ENCODE results near the gene ZNF444.

Gene ZNF444

DNA sequence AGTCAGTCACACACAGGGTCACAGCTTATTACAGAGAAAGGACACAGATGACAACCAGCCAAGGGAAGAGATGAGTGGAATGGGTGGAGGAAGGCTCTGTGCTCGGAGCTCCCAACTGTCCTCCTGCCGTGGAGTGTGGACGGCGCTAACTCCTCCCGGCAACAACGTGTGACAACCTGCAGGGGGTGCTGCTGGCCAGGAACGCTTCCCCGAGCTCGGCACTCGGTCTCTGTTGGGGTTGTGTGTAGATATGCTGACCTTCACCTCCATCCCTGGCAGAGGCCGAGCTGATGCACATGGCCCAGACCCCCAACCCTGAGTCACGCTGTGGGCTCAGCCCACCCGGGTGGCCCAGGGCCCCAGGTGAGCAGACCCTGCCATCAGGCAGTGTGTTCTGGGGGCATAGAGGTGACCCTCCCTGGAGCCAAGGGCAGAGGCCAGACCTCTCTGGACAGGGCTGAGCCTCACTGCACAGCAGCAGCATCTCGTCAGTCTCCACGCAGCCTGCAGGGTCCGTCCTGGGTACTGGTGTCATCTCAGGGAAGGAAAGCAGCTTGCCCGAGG lies 14.1 kb downstream of the ZNF444 start:
- Histone ChIP-seq H3K27ac (no peak overlapping the region), H3K27me3 (no peaks in the 10 kb centered on the region), H3K4me1 (ENCODE audit: control insufficient read depth in 1 of 2, insufficient read depth in 1 of 2, low read depth in 1 of 2, low read length in 1 of 2) (no peaks in the 10 kb centered on the region), H3K36me3 (peaks cover 14% of the 10 kb centered on the region), H3K9me3 (no peaks in the 10 kb centered on the region), H3K4me3 (ENCODE audit: low read depth in 1 of 2, low read length in 1 of 2) (no peak overlapping the region)
- TF ChIP-seq, protein P1, sequence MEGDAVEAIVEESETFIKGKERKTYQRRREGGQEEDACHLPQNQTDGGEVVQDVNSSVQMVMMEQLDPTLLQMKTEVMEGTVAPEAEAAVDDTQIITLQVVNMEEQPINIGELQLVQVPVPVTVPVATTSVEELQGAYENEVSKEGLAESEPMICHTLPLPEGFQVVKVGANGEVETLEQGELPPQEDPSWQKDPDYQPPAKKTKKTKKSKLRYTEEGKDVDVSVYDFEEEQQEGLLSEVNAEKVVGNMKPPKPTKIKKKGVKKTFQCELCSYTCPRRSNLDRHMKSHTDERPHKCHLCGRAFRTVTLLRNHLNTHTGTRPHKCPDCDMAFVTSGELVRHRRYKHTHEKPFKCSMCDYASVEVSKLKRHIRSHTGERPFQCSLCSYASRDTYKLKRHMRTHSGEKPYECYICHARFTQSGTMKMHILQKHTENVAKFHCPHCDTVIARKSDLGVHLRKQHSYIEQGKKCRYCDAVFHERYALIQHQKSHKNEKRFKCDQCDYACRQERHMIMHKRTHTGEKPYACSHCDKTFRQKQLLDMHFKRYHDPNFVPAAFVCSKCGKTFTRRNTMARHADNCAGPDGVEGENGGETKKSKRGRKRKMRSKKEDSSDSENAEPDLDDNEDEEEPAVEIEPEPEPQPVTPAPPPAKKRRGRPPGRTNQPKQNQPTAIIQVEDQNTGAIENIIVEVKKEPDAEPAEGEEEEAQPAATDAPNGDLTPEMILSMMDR (IDR thresholded peaks at IDR 0.05) = no peak

DNA sequence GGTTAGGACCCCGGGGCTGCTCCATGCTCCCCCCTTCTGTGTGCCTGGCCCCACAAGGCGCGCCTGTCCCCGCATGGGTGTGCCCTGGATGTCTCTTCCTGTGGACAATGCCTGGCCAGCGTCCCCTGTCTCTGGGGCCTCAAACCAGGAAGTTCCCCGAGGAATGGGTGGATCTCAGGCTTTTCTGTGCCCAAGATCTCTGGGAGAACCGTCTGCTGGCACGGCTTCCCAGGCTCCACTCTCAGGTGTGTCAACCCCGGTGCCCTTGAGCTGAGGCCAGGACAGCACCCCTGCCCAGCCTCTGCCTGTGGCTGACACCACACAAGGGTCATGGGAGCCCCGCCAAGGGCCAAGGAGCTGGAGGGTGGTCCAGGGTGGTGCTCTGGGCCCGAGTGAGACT lies 15.7 kb downstream of the ZNF444 start:
- H3K36me3 ChIP-seq = peaks cover 16% of the 10 kb centered on the region
- TF ChIP-seq, protein P1 (IDR thresholded peaks at IDR 0.05) = no peak
- no peak overlapping the region for H3K27ac ChIP-seq
- no peaks in the 10 kb centered on the region for H3K9me3 ChIP-seq
- no peaks in the 10 kb centered on the region for H3K4me1 ChIP-seq (ENCODE audit: control insufficient read depth in 1 of 2, insufficient read depth in 1 of 2, low read depth in 1 of 2, low read length in 1 of 2)
- H3K27me3 ChIP-seq = no peaks in the 10 kb centered on the region
- H3K4me3 ChIP-seq (ENCODE audit: low read depth in 1 of 2, low read length in 1 of 2) = no peak overlapping the region

DNA sequence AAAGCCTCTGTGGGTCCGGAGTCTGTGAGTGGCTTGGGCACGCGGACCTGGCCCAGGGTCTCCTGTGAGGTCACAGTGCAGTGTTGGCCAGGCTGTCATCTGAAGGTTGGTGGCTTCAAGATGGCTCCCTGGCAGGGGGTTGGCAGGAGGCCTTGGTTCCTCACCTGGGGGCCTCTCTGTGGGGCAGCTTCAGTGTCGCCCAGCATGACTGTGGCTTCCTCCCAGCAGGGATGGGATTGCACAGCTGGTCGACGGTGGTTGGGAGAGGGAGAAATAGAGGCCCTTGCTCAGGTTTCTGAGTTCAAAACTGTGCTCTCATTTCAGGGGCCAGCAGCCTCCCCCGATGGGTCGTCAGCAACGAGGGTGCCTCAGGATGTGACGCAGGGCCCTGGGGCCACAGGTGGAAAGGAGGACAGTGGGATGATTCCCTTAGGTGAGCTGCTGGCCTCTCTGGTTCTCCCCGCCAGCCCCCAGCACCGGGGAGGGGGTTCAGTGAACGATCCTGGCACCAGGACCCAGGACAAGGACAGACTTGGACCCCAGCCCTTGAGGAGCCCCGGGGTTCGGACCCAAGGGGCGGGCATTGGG lies 17.2 kb downstream of the ZNF444 start:
- Histone ChIP-seq H3K36me3 (peaks cover 16% of the 10 kb centered on the region), H3K4me1 (ENCODE audit: control insufficient read depth in 1 of 2, insufficient read depth in 1 of 2, low read depth in 1 of 2, low read length in 1 of 2) (no peaks in the 10 kb centered on the region), H3K27ac (no peak overlapping the region), H3K4me3 (ENCODE audit: low read depth in 1 of 2, low read length in 1 of 2) (no peak overlapping the region), H3K27me3 (peaks cover 13% of the 10 kb centered on the region), H3K9me3 (no peaks in the 10 kb centered on the region)
- TF ChIP-seq, protein P1 (IDR thresholded peaks at IDR 0.05) = no peak

DNA sequence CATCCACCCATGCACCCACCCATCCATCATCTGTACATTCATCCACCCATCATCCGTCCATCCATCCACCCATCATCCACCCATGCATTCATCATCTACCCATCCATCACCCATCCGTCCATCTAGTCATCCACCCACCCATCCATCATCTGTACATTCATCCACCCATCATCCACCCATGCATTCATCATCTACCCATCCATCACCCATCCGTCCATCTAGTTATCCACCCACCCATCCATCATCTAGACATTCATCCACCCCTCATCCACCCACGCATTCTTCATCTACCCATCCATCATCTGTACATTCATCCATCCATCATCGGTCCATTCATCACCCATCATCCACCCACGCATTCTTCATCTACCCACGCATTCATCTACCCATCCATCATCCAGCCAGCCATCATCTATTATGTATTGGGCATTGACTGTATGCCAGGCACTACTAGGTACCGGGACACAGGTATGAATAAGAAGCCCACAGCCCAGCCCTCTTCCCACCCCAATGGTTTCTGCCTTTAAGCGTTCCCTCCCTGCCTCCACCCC lies 18.0 kb downstream of the ZNF444 start:
- TF ChIP-seq, protein P1 (IDR thresholded peaks at IDR 0.05) = no peak
- Histone ChIP-seq H3K27ac (no peak overlapping the region), H3K36me3 (peaks cover 16% of the 10 kb centered on the region), H3K9me3 (no peaks in the 10 kb centered on the region), H3K27me3 (peaks cover 20% of the 10 kb centered on the region), H3K4me1 (ENCODE audit: control insufficient read depth in 1 of 2, insufficient read depth in 1 of 2, low read depth in 1 of 2, low read length in 1 of 2) (no peaks in the 10 kb centered on the region), H3K4me3 (ENCODE audit: low read depth in 1 of 2, low read length in 1 of 2) (no peak overlapping the region)

DNA sequence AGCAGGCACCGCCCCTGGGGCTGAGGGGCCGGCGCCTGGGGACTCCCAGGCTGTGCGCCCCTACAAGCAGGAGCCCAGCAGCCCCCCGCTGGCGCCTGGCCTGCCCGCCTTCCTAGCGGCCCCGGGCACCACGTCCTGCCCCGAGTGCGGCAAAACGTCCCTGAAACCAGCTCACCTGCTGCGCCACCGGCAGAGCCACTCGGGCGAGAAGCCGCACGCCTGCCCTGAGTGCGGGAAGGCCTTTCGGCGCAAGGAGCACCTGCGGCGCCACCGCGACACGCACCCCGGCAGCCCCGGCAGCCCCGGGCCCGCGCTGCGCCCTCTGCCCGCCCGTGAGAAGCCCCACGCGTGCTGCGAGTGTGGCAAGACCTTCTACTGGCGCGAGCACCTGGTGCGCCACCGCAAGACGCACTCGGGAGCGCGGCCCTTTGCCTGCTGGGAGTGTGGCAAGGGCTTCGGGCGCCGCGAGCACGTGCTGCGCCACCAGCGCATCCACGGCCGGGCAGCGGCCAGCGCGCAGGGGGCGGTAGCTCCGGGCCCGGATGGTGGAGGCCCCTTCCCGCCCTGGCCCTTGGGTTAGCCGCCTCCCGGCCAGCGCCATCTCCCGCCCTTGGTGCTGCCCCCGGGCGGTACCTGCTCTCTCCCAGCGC lies 18.7 kb downstream of the ZNF444 start:
- H3K9me3 ChIP-seq = no peaks in the 10 kb centered on the region
- no peak overlapping the region for H3K27ac ChIP-seq
- no peak overlapping the region for H3K4me3 ChIP-seq (ENCODE audit: low read depth in 1 of 2, low read length in 1 of 2)
- H3K4me1 ChIP-seq (ENCODE audit: control insufficient read depth in 1 of 2, insufficient read depth in 1 of 2, low read depth in 1 of 2, low read length in 1 of 2) = no peaks in the 10 kb centered on the region
- TF ChIP-seq, protein P1 (IDR thresholded peaks at IDR 0.05) = no peak
- H3K27me3 ChIP-seq = peaks cover 24% of the 10 kb centered on the region
- peaks cover 16% of the 10 kb centered on the region for H3K36me3 ChIP-seq

Measured in neutrophil (primary cell).